Parathyroid adenoma (tissue), 2 donors: ENCODE results near the gene RGS2.

Experiments used
- H2AFZ ChIP-seq: fragments of 300-600 bp; sonication (generic); one replicate; pipeline ENCODE4 v1.7.0; 2017; ENCODE audit warnings: antibody characterized with exemption, mild to moderate bottlenecking
- H3K27ac ChIP-seq: fragments of 300-600 bp; sonication (generic); one replicate; pipeline ENCODE4 v1.7.0; 2017
- H3K27me3 ChIP-seq: fragments of 300-600 bp; sonication (generic); one replicate; pipeline ENCODE4 v1.7.0; 2017; ENCODE audit warnings: low read length; ENCODE audit not compliant: control insufficient read depth, insufficient read depth
- H3K36me3 ChIP-seq: fragments of 300-600 bp; sonication (generic); one replicate; pipeline ENCODE4 v1.7.0; 2017; ENCODE audit warnings: low read length; ENCODE audit not compliant: control insufficient read depth, insufficient read depth
- H3K4me1 ChIP-seq: fragments of 300-600 bp; sonication (generic); one replicate; pipeline ENCODE4 v1.7.0; 2017; ENCODE audit warnings: control low read depth
- H3K4me2 ChIP-seq: fragments of 300-600 bp; sonication (generic); one replicate; pipeline ENCODE4 v1.7.0; 2017; ENCODE audit warnings: low read length
- H3K4me3 ChIP-seq: fragments of 300-600 bp; sonication (generic); one replicate; pipeline ENCODE4 v1.7.0; 2017; ENCODE audit warnings: low read depth, low read length
- H3K79me2 ChIP-seq: fragments of 300-600 bp; sonication (generic); one replicate; pipeline ENCODE4 v1.7.0; 2017; ENCODE audit warnings: control low read depth
- H3K9ac ChIP-seq: fragments of 300-600 bp; sonication (generic); one replicate; pipeline ENCODE4 v1.7.0; 2017; ENCODE audit warnings: mild to moderate bottlenecking
- H3K9me3 ChIP-seq: fragments of 300-600 bp; sonication (generic); one replicate; pipeline ENCODE4 v1.7.0; 2017; ENCODE audit warnings: low read length; ENCODE audit not compliant: control insufficient read depth
- CTCF ChIP-seq: fragments of 300-600 bp; sonication (generic); IDR thresholded peaks from one replicate; pipeline ENCODE4 v1.7.0; 2017; ENCODE audit warnings: antibody characterized with exemption, mild to moderate bottlenecking
- donor health status: primary hyperparathyroidism.

RGS2 gene

GRCh38 chr1:192764675-192765074 lies 44.2 kb upstream of the RGS2 start:
- peaks cover 7% of the 10 kb centered on the region for H3K4me1 ChIP-seq
- no peaks in the 10 kb centered on the region for H3K79me2 ChIP-seq
- H3K27me3 ChIP-seq = no peaks in the 10 kb centered on the region
- H2AFZ ChIP-seq = no peak overlapping the region
- H3K9ac ChIP-seq = no peak overlapping the region
- no peak overlapping the region for H3K4me3 ChIP-seq
- no peaks in the 10 kb centered on the region for H3K9me3 ChIP-seq
- peak overlapping the region; percentile 65 for H3K27ac ChIP-seq
- no peak for TF ChIP-seq CTCF
- no peak overlapping the region for H3K4me2 ChIP-seq
- no peaks in the 10 kb centered on the region for H3K36me3 ChIP-seq

GRCh38 chr1:192766009-192766625 lies 42.7 kb upstream of the RGS2 start:
- no peak for TF ChIP-seq CTCF

GRCh38 chr1:192766876-192767275 lies 42.0 kb upstream of the RGS2 start:
- no peak overlapping the region for H3K4me2 ChIP-seq
- H3K36me3 ChIP-seq = no peaks in the 10 kb centered on the region
- no peak overlapping the region for H2AFZ ChIP-seq
- H3K27me3 ChIP-seq = no peaks in the 10 kb centered on the region
- H3K9me3 ChIP-seq = no peaks in the 10 kb centered on the region
- no peak overlapping the region for H3K9ac ChIP-seq
- TF ChIP-seq CTCF = no peak
- H3K4me1 ChIP-seq = peaks cover 7% of the 10 kb centered on the region
- H3K4me3 ChIP-seq = no peak overlapping the region
- H3K79me2 ChIP-seq = no peaks in the 10 kb centered on the region
- no peak overlapping the region for H3K27ac ChIP-seq

More at GRCh38 chr1:192766009-192766625, 42.7 kb upstream of the RGS2 start:
- Histone ChIP-seq H3K9ac (no peak overlapping the region), H3K4me2 (no peak overlapping the region), H3K27ac (no peak overlapping the region), H3K27me3 (no peaks in the 10 kb centered on the region), H3K79me2 (no peaks in the 10 kb centered on the region), H2AFZ (no peak overlapping the region), H3K9me3 (no peaks in the 10 kb centered on the region), H3K4me3 (no peak overlapping the region), H3K36me3 (no peaks in the 10 kb centered on the region), H3K4me1 (peaks cover 7% of the 10 kb centered on the region)

DNA sequence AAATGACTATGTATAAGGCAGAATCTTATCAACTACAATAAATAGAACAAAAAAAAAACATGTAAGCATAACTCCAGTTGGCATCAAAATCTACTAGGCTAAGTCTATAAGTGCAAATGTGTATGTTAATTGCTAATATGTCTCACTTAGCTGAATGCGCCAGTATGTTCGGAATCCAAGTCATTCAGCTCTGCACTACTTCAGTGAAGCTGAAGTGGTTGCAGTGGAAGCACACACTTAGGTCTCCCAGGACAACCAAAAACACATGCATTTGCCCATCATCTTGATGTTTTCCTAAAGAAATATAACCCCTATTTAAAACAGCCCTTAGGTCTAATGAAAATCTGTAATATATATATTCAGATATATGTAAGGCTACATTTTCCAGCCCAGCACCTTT lies 41.0 kb upstream of the RGS2 start:
- Histone ChIP-seq H3K27ac (no peak overlapping the region), H3K79me2 (no peaks in the 10 kb centered on the region), H3K9me3 (no peaks in the 10 kb centered on the region), H3K36me3 (no peaks in the 10 kb centered on the region), H3K4me3 (no peak overlapping the region), H3K27me3 (no peaks in the 10 kb centered on the region), H2AFZ (no peak overlapping the region), H3K4me2 (no peak overlapping the region), H3K9ac (no peak overlapping the region), H3K4me1 (peaks cover 7% of the 10 kb centered on the region)
- TF ChIP-seq CTCF = no peak

GRCh38 chr1:192768463-192768862 lies 40.4 kb upstream of the RGS2 start:
- Histone ChIP-seq H3K9me3 (no peaks in the 10 kb centered on the region), H3K9ac (no peak overlapping the region), H3K27ac (no peak overlapping the region), H3K27me3 (no peaks in the 10 kb centered on the region), H3K4me1 (peaks cover 2% of the 10 kb centered on the region), H3K79me2 (no peaks in the 10 kb centered on the region), H2AFZ (no peak overlapping the region), H3K4me2 (no peak overlapping the region), H3K36me3 (no peaks in the 10 kb centered on the region), H3K4me3 (no peak overlapping the region)
- no peak for TF ChIP-seq CTCF
